HEK293 (cell line): ENCODE results near the gene RAB1B.

Experiments used
- CTCF ChIA-PET: fragments of 350-600 bp; formaldehyde crosslinking; extraction: SDS; loops from one replicate; lab custom pipeline; 2021; ENCODE audit warnings: antibody characterized with exemption; lab: Yijun Ruan, JAX
- POLR2A ChIA-PET: fragments of 300-600 bp; formaldehyde crosslinking; extraction: SDS; loops from one replicate; lab custom pipeline; 2020; ENCODE audit warnings: antibody characterized with exemption, inconsistent platforms; lab: Yijun Ruan, JAX
- H3K27ac ChIP-seq: fragments of 200-500 bp; sonication (Bioruptor generic); 2 replicates; pipeline ENCODE4 v1.5.1; 2014; ENCODE audit warnings: low read depth, low read length, control low read depth, inconsistent platforms; ENCODE audit errors: extremely low read depth
- H3K36me3 ChIP-seq, 2 experiments: fragments of 200-500 bp in 1 of 2; sonication (Bioruptor generic) in 1 of 2; 1 replicate in 1 of 2; 2 replicates in 1 of 2; pipeline ENCODE4 v1.5.1; 2014 to 2017; ENCODE audit warnings: inconsistent platforms in 2 of 2, low read length in 2 of 2; ENCODE audit not compliant: control insufficient read depth in 2 of 2, insufficient read depth in 1 of 2
- H3K4me1 ChIP-seq: fragments of 200-500 bp; sonication (Bioruptor generic); 2 replicates; pipeline ENCODE4 v1.5.1; 2014; ENCODE audit warnings: mild to moderate bottlenecking, low read length, inconsistent platforms; ENCODE audit not compliant: control insufficient read depth, insufficient read depth
- H3K4me3 ChIP-seq: 2 replicates; pipeline ENCODE4 v1.5.1; 2011; ENCODE audit warnings: low read depth, mild to moderate bottlenecking, control low read depth, low read length, moderate library complexity
- H3K9me3 ChIP-seq: fragments of 200-500 bp; sonication (Bioruptor generic); 2 replicates; pipeline ENCODE4 v1.5.1; 2014; ENCODE audit warnings: low read depth, low read length, inconsistent platforms; ENCODE audit not compliant: control insufficient read depth, insufficient read depth
- FEZF1 ChIP-seq: fragments of 450-650 bp; formaldehyde crosslinking; IDR thresholded peaks from 2 replicates; pipeline ENCODE4 v1.5.1; 2016; ENCODE audit warnings: missing biosample characterization, missing genetic modification characterization
- GLIS2 ChIP-seq: fragments of 450-650 bp; formaldehyde crosslinking; IDR thresholded peaks from 2 replicates; pipeline ENCODE4 v1.5.1; 2016; ENCODE audit warnings: missing biosample characterization, missing genetic modification characterization
- MYNN ChIP-seq: fragments of 450-650 bp; formaldehyde crosslinking; IDR thresholded peaks from 2 replicates; pipeline ENCODE4 v1.5.1; 2016; ENCODE audit warnings: missing biosample characterization, missing genetic modification characterization, borderline replicate concordance
- PRDM1 ChIP-seq: fragments of 450-650 bp; formaldehyde crosslinking; IDR thresholded peaks from 2 replicates; pipeline ENCODE4; 2016; ENCODE audit warnings: missing biosample characterization, missing genetic modification characterization
- SP7 ChIP-seq: fragments of 450-650 bp; formaldehyde crosslinking; IDR thresholded peaks from 2 replicates; pipeline ENCODE4 v1.5.1; 2016; ENCODE audit warnings: missing biosample characterization, missing genetic modification characterization
- ZBTB17 ChIP-seq: fragments of 450-650 bp; formaldehyde crosslinking; IDR thresholded peaks from 2 replicates; pipeline ENCODE4 v1.5.1; 2016; ENCODE audit warnings: missing biosample characterization, missing genetic modification characterization
- ZEB2 ChIP-seq: fragments of 450-650 bp; formaldehyde crosslinking; IDR thresholded peaks from 2 replicates; pipeline ENCODE4 v1.5.1; 2016; ENCODE audit warnings: missing biosample characterization, missing genetic modification characterization
- ZIC2 ChIP-seq: fragments of 450-650 bp; formaldehyde crosslinking; IDR thresholded peaks from 2 replicates; pipeline ENCODE4 v1.5.1; 2016; ENCODE audit warnings: missing biosample characterization, missing genetic modification characterization
- ZNF10 ChIP-seq: fragments of 450-650 bp; formaldehyde crosslinking; IDR thresholded peaks from 2 replicates; pipeline ENCODE4 v1.5.1; 2017; ENCODE audit warnings: missing biosample characterization, missing genetic modification characterization
- ZNF138 ChIP-seq: fragments of 450-650 bp; formaldehyde crosslinking; IDR thresholded peaks from 2 replicates; pipeline ENCODE4 v1.5.1; 2016; ENCODE audit warnings: missing biosample characterization, missing genetic modification characterization, borderline replicate concordance
- ZNF157 ChIP-seq: fragments of 450-650 bp; formaldehyde crosslinking; IDR thresholded peaks from 2 replicates; pipeline ENCODE4 v1.5.1; 2016; ENCODE audit warnings: missing biosample characterization, missing genetic modification characterization
- ZNF274 ChIP-seq, 2 experiments: fragments of 200-500 bp in 1 of 2; fragments of 450-650 bp in 1 of 2; sonication (Bioruptor generic) in 1 of 2; formaldehyde crosslinking in 1 of 2; IDR thresholded peaks; 2 replicates each; pipeline versions ENCODE4 v1.5.1 to v1.6.1; 2014 to 2016; ENCODE audit warnings: borderline replicate concordance in 1 of 2, inconsistent platforms in 1 of 2, low read length in 1 of 2, missing biosample characterization in 1 of 2, missing genetic modification characterization in 1 of 2
- ZNF404 ChIP-seq: fragments of 450-650 bp; formaldehyde crosslinking; IDR thresholded peaks from 2 replicates; pipeline ENCODE4 v1.5.1; 2017; ENCODE audit warnings: missing biosample characterization, missing genetic modification characterization
- ZNF423 ChIP-seq: fragments of 450-650 bp; formaldehyde crosslinking; IDR thresholded peaks from 2 replicates; pipeline ENCODE4 v1.5.1; 2016; ENCODE audit warnings: missing biosample characterization, missing genetic modification characterization
- ZNF426 ChIP-seq: fragments of 450-650 bp; formaldehyde crosslinking; IDR thresholded peaks from 2 replicates; pipeline ENCODE4 v1.5.1; 2017; ENCODE audit warnings: missing biosample characterization, missing genetic modification characterization, mild to moderate bottlenecking, inconsistent platforms, moderate library complexity
- ZNF600 ChIP-seq: fragments of 450-650 bp; formaldehyde crosslinking; IDR thresholded peaks from 2 replicates; pipeline ENCODE4 v1.5.1; 2016; ENCODE audit warnings: missing biosample characterization, missing genetic modification characterization
- ZNF624 ChIP-seq: fragments of 450-650 bp; formaldehyde crosslinking; IDR thresholded peaks from 2 replicates; pipeline ENCODE4 v1.5.1; 2017; ENCODE audit warnings: missing biosample characterization, missing genetic modification characterization
- ZNF677 ChIP-seq: fragments of 450-650 bp; IDR thresholded peaks from 2 replicates; pipeline ENCODE4 v1.5.0; 2018; ENCODE audit warnings: missing biosample characterization, mild to moderate bottlenecking, missing genetic modification characterization, moderate library complexity
- TF ChIP-seq, protein P1 (sequence below): fragments of 450-650 bp; formaldehyde crosslinking; IDR thresholded peaks from 2 replicates; pipeline ENCODE4 v1.5.1; 2016; ENCODE audit warnings: missing biosample characterization, missing genetic modification characterization, low read depth
- TF ChIP-seq, protein P2 (sequence below): fragments of 450-650 bp; formaldehyde crosslinking; IDR thresholded peaks from 2 replicates; pipeline ENCODE4 v1.5.1; 2016; ENCODE audit warnings: missing biosample characterization, missing genetic modification characterization
- TF ChIP-seq, protein P3 (sequence below): fragments of 450-650 bp; formaldehyde crosslinking; IDR thresholded peaks from 2 replicates; pipeline ENCODE4 v1.5.1; 2016; ENCODE audit warnings: missing biosample characterization, missing genetic modification characterization
- TF ChIP-seq, protein P4 (sequence below): fragments of 450-650 bp; formaldehyde crosslinking; optimal IDR thresholded peaks from 2 replicates; pipeline ENCODE3; 2016; ENCODE audit warnings: missing biosample characterization, mild to moderate bottlenecking, missing genetic modification characterization
- TF ChIP-seq, protein P5 (sequence below): fragments of 450-650 bp; formaldehyde crosslinking; IDR thresholded peaks from 2 replicates; pipeline ENCODE4 v1.5.1; 2016; ENCODE audit warnings: missing biosample characterization, missing genetic modification characterization

Gene RAB1B

DNA sequence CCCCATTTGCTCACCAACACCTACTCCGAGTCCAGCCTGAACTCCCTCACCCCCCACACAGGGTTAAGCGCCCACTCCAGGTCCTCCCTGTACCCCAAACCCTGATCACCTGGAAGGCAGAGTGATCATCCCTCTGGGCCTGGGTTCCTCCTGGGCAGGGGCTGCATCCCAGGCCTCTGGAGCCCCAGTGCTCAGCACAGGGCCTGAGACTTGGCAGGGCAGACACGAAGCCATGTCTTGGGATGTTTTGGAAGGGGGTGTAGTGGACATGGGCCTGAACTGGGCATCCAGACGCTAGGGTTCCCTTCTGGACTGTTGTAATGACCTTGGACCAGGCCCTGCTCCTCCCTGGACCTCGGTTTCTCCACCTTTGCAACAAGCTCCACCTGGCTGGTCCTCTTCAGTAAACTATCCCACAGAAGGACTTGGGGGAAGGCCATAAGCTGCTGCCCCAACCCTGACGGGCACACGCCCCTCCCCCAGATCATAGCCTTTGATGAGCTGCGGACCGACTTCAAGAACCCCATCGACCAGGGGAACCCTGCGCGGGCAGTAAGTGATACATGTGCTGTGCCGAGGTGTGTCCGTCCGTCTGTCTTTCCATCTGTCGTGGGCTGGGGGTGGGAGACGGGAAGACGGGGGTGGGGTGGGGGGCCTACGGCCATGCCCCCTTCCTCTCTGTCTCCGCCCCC lies 13.5 kb downstream of the RAB1B start (continued):
- TF ChIP-seq ZNF677 (no peak), ZIC2 (tag by site-specific recombination) (no peak), ZNF404 (no peak)
- TF ChIP-seq, protein P1, sequence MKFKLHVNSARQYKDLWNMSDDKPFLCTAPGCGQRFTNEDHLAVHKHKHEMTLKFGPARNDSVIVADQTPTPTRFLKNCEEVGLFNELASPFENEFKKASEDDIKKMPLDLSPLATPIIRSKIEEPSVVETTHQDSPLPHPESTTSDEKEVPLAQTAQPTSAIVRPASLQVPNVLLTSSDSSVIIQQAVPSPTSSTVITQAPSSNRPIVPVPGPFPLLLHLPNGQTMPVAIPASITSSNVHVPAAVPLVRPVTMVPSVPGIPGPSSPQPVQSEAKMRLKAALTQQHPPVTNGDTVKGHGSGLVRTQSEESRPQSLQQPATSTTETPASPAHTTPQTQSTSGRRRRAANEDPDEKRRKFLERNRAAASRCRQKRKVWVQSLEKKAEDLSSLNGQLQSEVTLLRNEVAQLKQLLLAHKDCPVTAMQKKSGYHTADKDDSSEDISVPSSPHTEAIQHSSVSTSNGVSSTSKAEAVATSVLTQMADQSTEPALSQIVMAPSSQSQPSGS = no peak
- TF ChIP-seq, protein P2, sequence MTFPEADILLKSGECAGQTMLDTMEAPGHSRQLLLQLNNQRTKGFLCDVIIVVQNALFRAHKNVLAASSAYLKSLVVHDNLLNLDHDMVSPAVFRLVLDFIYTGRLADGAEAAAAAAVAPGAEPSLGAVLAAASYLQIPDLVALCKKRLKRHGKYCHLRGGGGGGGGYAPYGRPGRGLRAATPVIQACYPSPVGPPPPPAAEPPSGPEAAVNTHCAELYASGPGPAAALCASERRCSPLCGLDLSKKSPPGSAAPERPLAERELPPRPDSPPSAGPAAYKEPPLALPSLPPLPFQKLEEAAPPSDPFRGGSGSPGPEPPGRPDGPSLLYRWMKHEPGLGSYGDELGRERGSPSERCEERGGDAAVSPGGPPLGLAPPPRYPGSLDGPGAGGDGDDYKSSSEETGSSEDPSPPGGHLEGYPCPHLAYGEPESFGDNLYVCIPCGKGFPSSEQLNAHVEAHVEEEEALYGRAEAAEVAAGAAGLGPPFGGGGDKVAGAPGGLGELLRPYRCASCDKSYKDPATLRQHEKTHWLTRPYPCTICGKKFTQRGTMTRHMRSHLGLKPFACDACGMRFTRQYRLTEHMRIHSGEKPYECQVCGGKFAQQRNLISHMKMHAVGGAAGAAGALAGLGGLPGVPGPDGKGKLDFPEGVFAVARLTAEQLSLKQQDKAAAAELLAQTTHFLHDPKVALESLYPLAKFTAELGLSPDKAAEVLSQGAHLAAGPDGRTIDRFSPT (tag by site-specific recombination) = no peak

DNA sequence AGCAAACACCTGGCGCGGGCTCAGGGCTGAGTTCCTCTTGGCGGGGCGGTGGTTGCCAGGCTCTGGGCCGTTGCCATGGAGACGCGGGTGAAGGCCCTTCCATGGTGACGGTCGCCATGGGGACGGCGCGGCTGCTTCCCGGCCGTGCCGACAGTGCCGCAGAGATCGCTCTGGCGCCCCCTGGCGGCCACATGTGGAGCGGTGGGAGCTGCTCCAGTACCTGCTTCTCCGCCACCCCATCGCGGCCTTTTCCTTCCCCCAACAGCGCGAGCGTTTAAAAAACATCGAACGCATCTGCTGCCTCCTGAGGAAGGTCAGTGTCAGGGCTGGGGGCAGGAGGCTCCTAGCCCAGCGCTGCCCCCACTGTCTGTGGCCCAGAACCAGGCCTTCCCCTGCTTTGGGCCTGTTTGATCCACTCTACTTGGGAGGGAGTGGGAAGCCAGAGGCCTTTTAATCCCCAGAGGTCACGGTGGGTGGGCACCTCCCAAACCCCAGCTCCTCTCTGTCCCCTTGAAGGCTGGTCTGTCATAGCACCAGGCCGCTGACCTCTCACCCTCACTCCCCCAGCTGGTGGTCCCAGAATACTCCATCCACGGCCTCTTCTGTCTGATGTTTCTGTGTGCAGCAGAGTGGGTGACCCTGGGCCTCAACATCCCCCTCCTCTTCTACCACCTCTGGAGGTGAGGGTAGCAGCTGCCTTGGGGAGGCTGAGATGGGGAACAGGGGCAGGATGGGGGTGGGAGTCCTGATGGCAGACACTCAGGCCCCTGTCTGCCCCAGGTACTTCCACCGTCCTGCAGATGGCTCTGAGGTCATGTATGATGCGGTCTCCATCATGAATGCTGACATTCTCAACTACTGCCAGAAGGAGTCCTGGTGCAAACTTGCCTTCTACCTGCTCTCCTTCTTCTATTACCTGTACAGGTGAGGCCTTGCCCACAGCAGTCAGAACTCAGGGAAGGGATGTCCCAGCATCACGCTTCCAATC lies 14.3 kb downstream of the RAB1B start:
- H3K27ac ChIP-seq = no peak overlapping the region
- H3K4me1 ChIP-seq = no peaks in the 10 kb centered on the region
- H3K9me3 ChIP-seq = no peaks in the 10 kb centered on the region
- POLR2A ChIA-PET = interaction anchor here (0.6 to 1.6 kb wide), 4 partner anchors 8 to 771 kb away, joined by 4 to 8 read pairs (median 4); partner anchors contain the start of gene RAB1B
- CTCF ChIA-PET = interaction anchor here (0.6 to 3.8 kb wide), 15 partner anchors 12 to 525 kb away, joined by 3 to 24 read pairs (median 4); partner anchors contain the start of gene RAB1B
- no peak overlapping the region for H3K4me3 ChIP-seq
- peaks cover 0 to 31% of the 10 kb centered on the region in 2 experiments; a peak in 1 of 3 replicates for H3K36me3 ChIP-seq
- TF ChIP-seq ZBTB17 (tag by site-specific recombination) = peak; percentile 58; the same call in 1 of the 2 replicates
- peak; percentile 43; the same call in 1 of the 2 replicates for TF ChIP-seq ZNF10
- TF ChIP-seq, protein P3, sequence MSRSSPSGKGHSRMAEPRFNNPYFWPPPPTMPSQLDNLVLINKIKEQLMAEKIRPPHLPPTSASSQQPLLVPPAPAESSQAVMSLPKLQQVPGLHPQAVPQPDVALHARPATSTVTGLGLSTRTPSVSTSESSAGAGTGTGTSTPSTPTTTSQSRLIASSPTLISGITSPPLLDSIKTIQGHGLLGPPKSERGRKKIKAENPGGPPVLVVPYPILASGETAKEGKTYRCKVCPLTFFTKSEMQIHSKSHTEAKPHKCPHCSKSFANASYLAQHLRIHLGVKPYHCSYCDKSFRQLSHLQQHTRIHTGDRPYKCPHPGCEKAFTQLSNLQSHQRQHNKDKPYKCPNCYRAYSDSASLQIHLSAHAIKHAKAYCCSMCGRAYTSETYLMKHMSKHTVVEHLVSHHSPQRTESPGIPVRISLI (tag by site-specific recombination) = no peak
- no peak for TF ChIP-seq ZNF624 (tag by site-specific recombination)
- no peak for TF ChIP-seq ZNF138 (tag by site-specific recombination)
- TF ChIP-seq PRDM1 (tag by site-specific recombination) = no peak
- no peak for TF ChIP-seq ZNF157
- TF ChIP-seq, protein P4, sequence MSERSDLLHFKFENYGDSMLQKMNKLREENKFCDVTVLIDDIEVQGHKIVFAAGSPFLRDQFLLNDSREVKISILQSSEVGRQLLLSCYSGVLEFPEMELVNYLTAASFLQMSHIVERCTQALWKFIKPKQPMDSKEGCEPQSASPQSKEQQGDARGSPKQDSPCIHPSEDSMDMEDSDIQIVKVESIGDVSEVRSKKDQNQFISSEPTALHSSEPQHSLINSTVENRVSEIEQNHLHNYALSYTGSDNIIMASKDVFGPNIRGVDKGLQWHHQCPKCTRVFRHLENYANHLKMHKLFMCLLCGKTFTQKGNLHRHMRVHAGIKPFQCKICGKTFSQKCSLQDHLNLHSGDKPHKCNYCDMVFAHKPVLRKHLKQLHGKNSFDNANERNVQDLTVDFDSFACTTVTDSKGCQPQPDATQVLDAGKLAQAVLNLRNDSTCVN (tag by site-specific recombination) = peak; percentile 15
- peak; percentile 99 for TF ChIP-seq MYNN (tag by site-specific recombination)
- TF ChIP-seq ZNF274 (IDR thresholded peaks at IDR 0.05; ENCODE audit: low read length) = no peak
- TF ChIP-seq ZNF274 (tag by site-specific recombination; IDR thresholded peaks at IDR 0.05; ENCODE audit: borderline replicate concordance) = no peak
- no peak for TF ChIP-seq ZNF423 (tag by site-specific recombination)
- no peak for TF ChIP-seq ZEB2
- TF ChIP-seq FEZF1 (tag by site-specific recombination) = no peak
- TF ChIP-seq GLIS2 (tag by site-specific recombination) = peak; percentile 17; the same call in 1 of the 2 replicates
- 0 out of 2 replicates have a peak, but pooled peaks have one; percentile 35 for TF ChIP-seq SP7 (tag by site-specific recombination)
- no peak for TF ChIP-seq ZNF426 (tag by site-specific recombination)
- peak; percentile 32; the same call in 1 of the 2 replicates for TF ChIP-seq ZNF600
- TF ChIP-seq, protein P5, sequence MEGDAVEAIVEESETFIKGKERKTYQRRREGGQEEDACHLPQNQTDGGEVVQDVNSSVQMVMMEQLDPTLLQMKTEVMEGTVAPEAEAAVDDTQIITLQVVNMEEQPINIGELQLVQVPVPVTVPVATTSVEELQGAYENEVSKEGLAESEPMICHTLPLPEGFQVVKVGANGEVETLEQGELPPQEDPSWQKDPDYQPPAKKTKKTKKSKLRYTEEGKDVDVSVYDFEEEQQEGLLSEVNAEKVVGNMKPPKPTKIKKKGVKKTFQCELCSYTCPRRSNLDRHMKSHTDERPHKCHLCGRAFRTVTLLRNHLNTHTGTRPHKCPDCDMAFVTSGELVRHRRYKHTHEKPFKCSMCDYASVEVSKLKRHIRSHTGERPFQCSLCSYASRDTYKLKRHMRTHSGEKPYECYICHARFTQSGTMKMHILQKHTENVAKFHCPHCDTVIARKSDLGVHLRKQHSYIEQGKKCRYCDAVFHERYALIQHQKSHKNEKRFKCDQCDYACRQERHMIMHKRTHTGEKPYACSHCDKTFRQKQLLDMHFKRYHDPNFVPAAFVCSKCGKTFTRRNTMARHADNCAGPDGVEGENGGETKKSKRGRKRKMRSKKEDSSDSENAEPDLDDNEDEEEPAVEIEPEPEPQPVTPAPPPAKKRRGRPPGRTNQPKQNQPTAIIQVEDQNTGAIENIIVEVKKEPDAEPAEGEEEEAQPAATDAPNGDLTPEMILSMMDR = peak; percentile 93
